OCI-LY3 (cell line): Measurements from ENCODE around the gene STRIT1.

Source experiments
- H2AFZ ChIP-seq: fragments of 200-600, 300-600 bp; shearing (Covaris generic); 2 replicates; pipeline ENCODE4 v1.6.0; 2014; ENCODE audit warnings: antibody characterized with exemption, low read depth, low read length
- H3K27ac ChIP-seq: fragments of 200-600, 300-600 bp; sonication (generic); 2 replicates; pipeline ENCODE4 v1.5.1; 2014; ENCODE audit warnings: mild to moderate bottlenecking, low read length, moderate library complexity, mixed read lengths
- H3K27me3 ChIP-seq: fragments of 200-600, 300-600 bp; sonication (generic); 2 replicates; pipeline ENCODE4 v1.6.1; 2014; ENCODE audit warnings: low read depth, low read length, mixed read lengths
- H3K36me3 ChIP-seq: fragments of 200-600, 300-600 bp; sonication (generic); replicated peaks from 2 replicates; pipeline ENCODE3; 2014; ENCODE audit warnings: low read depth, low read length, mixed read lengths
- H3K4me1 ChIP-seq: fragments of 300-600, 200-600 bp; sonication (generic); 2 replicates; pipeline ENCODE4 v1.6.1; 2014; ENCODE audit warnings: low read length, mixed read lengths
- H3K4me2 ChIP-seq: fragments of 200-600, 300-600 bp; sonication (generic); 2 replicates; pipeline ENCODE4 v1.6.1; 2014; ENCODE audit warnings: low read length, mixed read lengths
- H3K4me3 ChIP-seq: fragments of 300-600, 200-600 bp; sonication (generic); 2 replicates; pipeline ENCODE4 v1.5.1; 2014; ENCODE audit warnings: antibody characterized with exemption, mild to moderate bottlenecking, low read length, moderate library complexity
- H3K79me2 ChIP-seq: fragments of 300-600, 200-600 bp; shearing (Covaris generic); 2 replicates; pipeline ENCODE4 v1.6.1; 2014; ENCODE audit warnings: mild to moderate bottlenecking, low read length, mixed read lengths
- H3K9ac ChIP-seq: fragments of 300-600, 200-600 bp; shearing (Covaris generic); 2 replicates; pipeline ENCODE4 v1.6.0; 2014; ENCODE audit warnings: mild to moderate bottlenecking, low read length, moderate library complexity
- H3K9me3 ChIP-seq: fragments of 200-600, 300-600 bp; shearing (Covaris generic); 2 replicates; pipeline ENCODE4 v1.6.1; 2014; ENCODE audit warnings: low read length, mixed read lengths; ENCODE audit not compliant: insufficient read depth
- H4K20me1 ChIP-seq: fragments of 200-600, 300-600 bp; sonication (generic); 2 replicates; pipeline ENCODE4 v1.6.1; 2016; ENCODE audit warnings: low read length, mixed read lengths; ENCODE audit not compliant: insufficient read depth
- EZH2phosphoT487 ChIP-seq: fragments of 200-600 bp; shearing (Covaris generic); IDR thresholded peaks from 2 replicates; pipeline ENCODE4 v1.6.1; 2018; ENCODE audit warnings: antibody characterized with exemption, mixed run types, low read depth
- TF ChIP-seq, protein P1 (sequence below): fragments of 200-600, 300-600 bp; sonication (generic); IDR thresholded peaks from 2 replicates; pipeline ENCODE4 v1.5.1; 2014; ENCODE audit warnings: antibody characterized with exemption, low read length, low read depth

Gene STRIT1

DNA sequence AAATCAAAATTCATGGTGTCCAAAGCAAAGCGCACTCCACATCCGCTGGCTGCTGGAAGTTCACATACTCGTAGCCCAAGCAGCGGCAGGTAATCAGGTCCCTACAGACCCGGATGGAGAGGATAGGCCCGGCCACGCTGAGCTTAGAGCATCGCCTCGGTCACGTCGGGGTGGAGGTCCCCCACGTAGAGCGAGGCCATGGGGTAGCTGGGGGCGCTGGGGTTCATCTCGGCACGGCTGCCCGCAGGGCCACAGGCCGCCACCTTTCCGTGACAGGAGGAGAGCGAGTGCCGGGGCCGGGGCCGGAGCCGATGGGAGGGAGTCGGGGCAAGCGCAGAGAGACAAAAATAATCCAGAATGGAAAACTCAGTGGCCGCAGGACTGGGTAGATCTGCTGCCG is 16.1 kb upstream of the STRIT1 start:
- Histone ChIP-seq H3K4me3 (no peak overlapping the region), H4K20me1 (no peaks in the 10 kb centered on the region), H3K9ac (no peak overlapping the region), H3K9me3 (no peaks in the 10 kb centered on the region), H3K27ac (no peak overlapping the region), H3K27me3 (no peaks in the 10 kb centered on the region), H2AFZ (no peak overlapping the region), H3K36me3 (no peaks in the 10 kb centered on the region), H3K79me2 (no peaks in the 10 kb centered on the region), H3K4me2 (no peak overlapping the region), H3K4me1 (no peaks in the 10 kb centered on the region)
- no peak for TF ChIP-seq EZH2phosphoT487
- TF ChIP-seq, protein P1, sequence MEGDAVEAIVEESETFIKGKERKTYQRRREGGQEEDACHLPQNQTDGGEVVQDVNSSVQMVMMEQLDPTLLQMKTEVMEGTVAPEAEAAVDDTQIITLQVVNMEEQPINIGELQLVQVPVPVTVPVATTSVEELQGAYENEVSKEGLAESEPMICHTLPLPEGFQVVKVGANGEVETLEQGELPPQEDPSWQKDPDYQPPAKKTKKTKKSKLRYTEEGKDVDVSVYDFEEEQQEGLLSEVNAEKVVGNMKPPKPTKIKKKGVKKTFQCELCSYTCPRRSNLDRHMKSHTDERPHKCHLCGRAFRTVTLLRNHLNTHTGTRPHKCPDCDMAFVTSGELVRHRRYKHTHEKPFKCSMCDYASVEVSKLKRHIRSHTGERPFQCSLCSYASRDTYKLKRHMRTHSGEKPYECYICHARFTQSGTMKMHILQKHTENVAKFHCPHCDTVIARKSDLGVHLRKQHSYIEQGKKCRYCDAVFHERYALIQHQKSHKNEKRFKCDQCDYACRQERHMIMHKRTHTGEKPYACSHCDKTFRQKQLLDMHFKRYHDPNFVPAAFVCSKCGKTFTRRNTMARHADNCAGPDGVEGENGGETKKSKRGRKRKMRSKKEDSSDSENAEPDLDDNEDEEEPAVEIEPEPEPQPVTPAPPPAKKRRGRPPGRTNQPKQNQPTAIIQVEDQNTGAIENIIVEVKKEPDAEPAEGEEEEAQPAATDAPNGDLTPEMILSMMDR = no peak

DNA sequence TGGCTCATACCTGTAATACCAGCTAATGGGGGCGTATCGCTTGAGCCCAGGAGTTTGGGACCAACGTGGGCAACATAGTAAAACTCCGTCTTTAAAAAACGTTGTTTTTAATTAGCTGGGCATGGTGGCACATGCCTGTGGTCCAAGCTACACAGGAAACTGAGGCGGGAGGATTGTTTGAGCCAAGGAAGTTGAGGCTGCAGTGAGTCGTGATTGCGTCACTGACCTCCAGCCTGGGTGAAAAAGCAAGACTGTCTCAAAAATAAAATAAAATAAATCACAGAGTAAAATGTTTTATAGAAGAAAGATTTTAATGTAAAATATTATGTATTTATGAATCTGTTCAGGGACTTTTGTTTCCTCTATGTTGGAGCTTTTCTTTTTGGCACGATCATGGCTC is 15.3 kb upstream of the STRIT1 start:
- no peak overlapping the region for H3K4me2 ChIP-seq
- H2AFZ ChIP-seq = no peak overlapping the region
- H3K4me3 ChIP-seq = no peak overlapping the region
- TF ChIP-seq, protein P1 = no peak
- no peak for TF ChIP-seq EZH2phosphoT487
- H3K9ac ChIP-seq = no peak overlapping the region
- no peaks in the 10 kb centered on the region for H3K79me2 ChIP-seq
- H3K27me3 ChIP-seq = no peaks in the 10 kb centered on the region
- H3K4me1 ChIP-seq = no peaks in the 10 kb centered on the region
- H4K20me1 ChIP-seq = no peaks in the 10 kb centered on the region
- H3K9me3 ChIP-seq = no peaks in the 10 kb centered on the region
- no peaks in the 10 kb centered on the region for H3K36me3 ChIP-seq
- H3K27ac ChIP-seq = no peak overlapping the region

DNA sequence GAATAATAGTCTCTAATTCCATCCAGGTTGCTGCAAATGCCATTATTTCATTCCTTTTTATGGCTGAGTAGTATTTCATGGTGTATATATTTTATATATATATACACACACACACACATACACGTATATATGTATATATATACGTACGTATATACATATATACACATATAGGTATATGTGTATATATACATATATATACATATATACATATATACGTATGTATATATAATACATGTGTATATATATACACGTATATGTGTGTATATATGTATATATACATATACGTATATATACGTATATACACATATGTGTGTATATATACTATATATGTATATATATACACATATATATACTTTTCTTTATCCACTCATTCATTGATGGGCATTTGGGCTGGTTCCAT is 13.7 kb upstream of the STRIT1 start:
- Histone ChIP-seq H3K9me3 (no peaks in the 10 kb centered on the region), H3K4me3 (no peak overlapping the region), H3K79me2 (no peaks in the 10 kb centered on the region), H3K4me1 (no peaks in the 10 kb centered on the region), H3K27ac (no peak overlapping the region), H2AFZ (no peak overlapping the region), H4K20me1 (no peaks in the 10 kb centered on the region), H3K4me2 (no peak overlapping the region), H3K36me3 (no peaks in the 10 kb centered on the region), H3K9ac (no peak overlapping the region), H3K27me3 (no peaks in the 10 kb centered on the region)
- TF ChIP-seq EZH2phosphoT487 = no peak
- TF ChIP-seq, protein P1 = no peak

DNA sequence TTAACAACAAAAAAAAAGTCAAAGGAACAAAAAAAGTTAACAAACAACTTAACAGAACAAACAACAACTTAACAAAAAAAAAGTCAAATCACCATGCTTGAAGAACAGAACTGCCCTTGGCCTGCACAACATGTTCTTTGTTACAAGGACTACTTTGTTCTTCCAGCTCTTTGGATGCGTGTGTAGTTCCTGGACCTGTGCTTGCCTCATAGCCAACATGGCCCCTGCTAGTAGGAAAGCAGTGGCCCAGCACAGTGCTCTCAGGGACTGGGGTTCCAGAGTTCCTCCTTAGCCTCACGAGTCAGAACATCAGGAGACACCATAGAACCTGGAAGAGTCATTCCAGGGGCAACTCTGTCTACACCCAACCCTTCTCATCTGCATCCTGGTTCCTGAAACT is 10.9 kb upstream of the STRIT1 start:
- Histone ChIP-seq H3K27ac (no peak overlapping the region), H4K20me1 (no peaks in the 10 kb centered on the region), H3K79me2 (no peaks in the 10 kb centered on the region)

More for the DNA sequence above, 10.9 kb upstream of the STRIT1 start:
- Histone ChIP-seq H3K9ac (no peak overlapping the region), H3K4me2 (no peak overlapping the region), H3K27me3 (no peaks in the 10 kb centered on the region), H3K4me1 (no peaks in the 10 kb centered on the region), H3K4me3 (no peak overlapping the region), H3K9me3 (no peaks in the 10 kb centered on the region), H2AFZ (no peak overlapping the region), H3K36me3 (no peaks in the 10 kb centered on the region)
- TF ChIP-seq EZH2phosphoT487 = no peak
- TF ChIP-seq, protein P1 = no peak
